Activated CD4-positive, CD25-positive, alpha-beta regulatory T cell treated with anti-CD3 and anti-CD28 coated beads, Interleukin-2, amount 50 U/mL, for 16 hours (primary cell): ENCODE results near the gene CASZ1.

Experiments used
- DNase-seq: peaks from one replicate; pipeline ENCODE4 v3.0.0-alpha.2; 2020; ENCODE audit warnings: low read depth, low spot score

The CASZ1 gene

DNA sequence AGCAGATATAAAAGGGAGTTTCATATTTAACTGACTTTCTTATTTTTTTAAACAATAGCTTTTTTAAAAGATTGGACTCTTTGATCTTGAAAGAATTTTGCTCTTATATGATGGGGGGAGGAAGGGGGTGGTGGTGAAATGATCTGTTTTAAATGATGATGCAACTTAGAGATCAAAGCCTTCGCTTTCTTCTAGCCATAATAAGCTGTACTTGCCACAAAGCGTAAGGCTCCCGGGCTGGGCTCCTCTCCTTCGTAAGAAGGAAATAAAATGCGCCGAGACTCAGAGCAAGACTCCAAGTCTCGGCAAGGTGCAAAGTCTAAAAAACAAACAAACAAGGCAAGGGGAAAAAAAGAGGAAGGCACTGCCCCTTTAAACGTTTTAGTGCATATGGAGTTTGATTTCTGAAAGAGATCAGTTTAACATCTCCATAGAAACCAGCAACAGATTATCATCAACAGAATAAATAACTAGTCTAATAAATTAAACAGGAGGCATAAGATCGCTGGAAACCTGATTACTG, 3.3 kb downstream of the CASZ1 start:
- DNase-seq: no peak

- no peak for DNase-seq
These were observed 5.1 kb downstream of the CASZ1 start for GRCh38 chr1:10791105-10791951.

DNA sequence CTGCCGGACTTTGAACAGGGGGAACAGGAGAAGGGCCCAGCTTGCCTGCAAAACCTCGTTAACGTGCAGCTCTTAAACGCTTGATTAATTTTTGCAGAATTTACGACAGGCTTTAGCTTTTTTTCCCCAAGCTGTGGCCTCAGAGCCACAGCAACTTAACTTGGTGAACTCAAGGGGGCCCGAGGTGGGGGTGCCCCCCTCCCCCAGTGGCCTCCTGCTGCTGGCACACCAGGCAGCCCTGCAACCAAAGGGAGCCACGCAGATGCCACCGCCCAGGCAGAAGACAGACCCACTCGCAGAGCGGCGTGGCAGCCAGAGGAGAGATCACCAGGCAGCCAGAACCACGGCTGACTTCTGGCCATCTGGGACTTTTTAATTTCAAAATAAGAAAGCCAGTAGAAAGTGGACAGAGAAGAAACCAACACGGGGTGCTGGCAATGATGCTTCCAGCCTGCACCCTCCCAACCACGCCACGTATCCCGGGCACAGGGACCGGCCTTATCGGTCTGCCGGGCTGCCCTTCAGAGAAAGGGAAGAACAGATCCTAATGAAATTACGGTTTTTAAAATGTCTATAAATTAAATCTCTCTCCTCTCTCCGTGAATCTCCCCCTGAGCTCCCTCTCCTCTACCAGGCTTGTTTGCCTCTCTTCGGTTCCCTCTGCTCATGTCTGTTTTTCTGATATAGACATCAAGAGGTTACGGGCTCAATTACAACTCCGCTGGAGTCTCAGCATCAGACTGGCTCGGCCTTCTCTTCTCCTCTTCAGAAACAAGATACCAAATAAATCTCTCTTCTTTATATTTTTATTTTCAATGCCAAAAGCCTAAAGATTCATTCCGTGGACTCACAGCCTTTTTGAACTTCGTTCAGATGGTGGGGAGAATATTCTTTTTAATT, 6.4 kb downstream of the CASZ1 start:
- DNase-seq: no peak

DNA sequence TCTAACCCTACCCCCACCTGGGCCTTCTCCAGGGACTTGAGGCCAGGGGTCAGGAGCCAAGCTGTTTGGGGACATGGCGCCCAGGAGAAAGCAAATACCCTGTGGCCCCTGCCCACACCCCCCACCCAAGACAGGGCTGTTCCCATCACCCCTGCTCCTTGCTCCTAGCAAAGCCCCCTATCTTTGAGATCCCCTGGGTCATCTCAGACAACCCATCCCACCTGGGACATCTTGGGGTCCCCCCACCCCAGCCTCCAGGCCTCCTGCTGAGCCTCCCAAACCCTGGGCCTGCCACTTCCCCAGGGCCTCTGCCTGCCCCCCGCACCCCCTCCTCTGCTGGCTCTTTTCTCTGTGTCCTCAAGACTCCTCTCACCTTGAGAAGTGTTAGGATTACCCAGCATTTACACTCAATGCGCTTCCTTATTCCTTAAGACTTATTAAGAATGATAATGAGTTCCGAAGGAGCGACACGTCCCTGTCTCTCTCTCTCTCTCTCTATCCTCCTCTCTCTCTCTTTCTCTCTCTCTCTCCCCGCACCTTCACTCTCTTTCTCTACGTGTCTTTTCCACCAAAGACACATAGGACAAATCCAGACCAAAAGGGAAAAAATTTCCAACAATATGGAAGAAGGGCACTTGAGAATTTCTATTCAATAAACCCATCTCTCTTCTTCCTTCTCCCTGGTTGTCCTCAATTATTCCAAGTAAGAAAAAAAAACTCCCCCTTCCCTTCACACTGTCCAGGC, 7.2 kb downstream of the CASZ1 start:
- DNase-seq: no peak

DNA sequence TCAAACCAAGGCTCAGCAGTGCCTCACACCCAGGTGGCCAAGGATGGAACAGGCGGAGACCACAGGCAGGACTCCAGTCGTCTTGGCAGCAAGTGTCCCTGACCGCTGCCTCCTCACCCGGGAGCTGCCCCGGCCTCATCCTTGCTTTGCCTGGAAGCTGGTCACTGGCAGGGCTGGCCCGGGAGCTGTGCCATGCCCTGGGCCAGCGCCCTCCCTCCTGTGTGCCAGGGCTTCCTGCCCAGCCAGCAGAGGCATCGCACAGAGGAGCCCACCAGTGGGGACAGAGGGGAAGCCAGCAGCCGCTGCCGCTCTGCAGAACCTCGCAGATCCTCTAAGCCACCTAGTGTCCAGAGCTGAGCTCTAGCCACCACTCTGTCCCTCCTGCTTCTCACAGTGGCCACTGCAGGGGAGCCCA, 7.8 kb downstream of the CASZ1 start:
- no peak for DNase-seq

DNA sequence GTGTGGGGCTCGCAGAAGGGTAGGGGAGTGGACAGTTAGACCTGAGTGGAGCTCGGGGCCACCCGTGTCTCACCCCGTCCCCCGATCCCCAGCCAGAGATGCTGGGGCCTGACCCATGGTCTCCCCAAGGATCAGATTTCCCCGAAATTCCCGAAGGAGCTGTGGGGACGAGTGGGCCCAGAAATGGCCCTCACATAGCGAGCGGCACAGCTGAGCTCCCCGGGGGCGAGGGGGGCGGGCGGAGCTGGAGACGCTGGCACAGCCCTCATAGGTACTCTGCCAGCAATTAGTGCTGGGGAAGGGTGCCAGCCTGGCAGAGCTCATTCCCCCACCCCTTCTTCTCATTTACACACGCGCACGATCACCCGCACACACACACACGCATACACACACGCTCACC, 9.2 kb downstream of the CASZ1 start:
- DNase-seq: no peak

GRCh38 chr1:10785728-10786638, 10.5 kb downstream of the CASZ1 start:
- DNase-seq: no peak

GRCh38 chr1:10784998-10785727, 11.3 kb downstream of the CASZ1 start:
- no peak for DNase-seq

GRCh38 chr1:10782491-10783244, 13.8 kb downstream of the CASZ1 start:
- no peak for DNase-seq

DNA sequence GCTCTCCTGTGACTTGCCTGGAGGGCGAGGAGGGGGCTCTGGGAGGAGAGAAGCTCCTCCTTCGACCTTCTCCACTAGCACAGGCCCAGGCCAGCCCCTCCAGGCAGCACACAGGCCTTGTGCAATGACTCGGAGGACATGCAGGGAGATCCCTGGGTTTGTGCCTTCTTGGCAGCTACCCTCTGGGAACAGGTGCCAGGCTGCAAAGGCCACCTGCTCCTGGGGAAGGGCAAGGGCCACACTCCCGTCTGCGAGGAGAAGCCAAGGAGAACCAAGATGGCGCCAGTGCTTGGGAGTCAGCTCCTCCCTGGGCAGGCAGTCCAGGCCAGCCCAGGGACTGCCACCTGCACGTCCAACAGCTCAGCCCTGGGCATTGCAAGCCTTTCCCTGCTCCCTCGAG, 15.3 kb downstream of the CASZ1 start:
- DNase-seq: no peak

DNA sequence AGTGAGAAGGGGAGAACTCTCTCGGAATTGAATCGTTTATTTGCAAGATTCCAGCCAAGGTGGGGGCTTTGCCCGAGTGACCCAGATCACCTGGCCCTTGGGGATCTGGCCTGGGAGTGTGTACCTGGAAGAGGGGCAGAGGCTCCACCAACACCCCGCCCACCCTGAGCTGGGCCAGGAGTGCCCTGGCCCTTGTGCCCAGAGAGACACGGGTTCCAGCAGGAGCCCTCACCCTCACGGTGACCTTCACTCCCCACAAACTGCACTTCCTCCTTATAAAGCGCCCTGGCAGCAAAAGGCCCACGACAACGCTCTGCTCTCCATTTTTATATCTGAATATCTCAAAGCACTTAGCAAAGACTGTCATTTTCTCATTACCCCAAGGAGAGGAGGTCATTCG, 16.6 kb downstream of the CASZ1 start:
- DNase-seq: no peak

DNA sequence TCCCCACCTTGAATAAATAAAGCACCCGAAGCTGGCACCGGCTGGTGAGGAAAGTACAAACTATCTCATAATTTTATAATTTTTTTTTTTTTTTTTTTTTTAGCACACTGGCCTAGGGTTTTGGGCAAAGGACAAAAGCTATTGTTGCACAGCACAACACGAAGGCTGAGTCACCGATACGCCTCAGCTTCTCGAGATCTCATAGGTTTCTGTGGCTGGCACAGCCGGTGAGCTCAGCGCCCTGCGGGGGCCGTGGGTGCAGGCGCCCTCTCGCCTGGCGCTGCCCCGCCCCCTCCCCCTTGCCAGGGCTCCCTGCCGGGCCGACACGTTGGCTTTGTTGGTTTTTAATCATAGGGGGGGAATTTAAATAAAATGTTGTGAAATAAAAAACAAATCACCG, 17.2 kb downstream of the CASZ1 start:
- DNase-seq: no peak

- DNase-seq: no peak
These were observed 17.8 kb downstream of the CASZ1 start for GRCh38 chr1:10778640-10779039.

DNA sequence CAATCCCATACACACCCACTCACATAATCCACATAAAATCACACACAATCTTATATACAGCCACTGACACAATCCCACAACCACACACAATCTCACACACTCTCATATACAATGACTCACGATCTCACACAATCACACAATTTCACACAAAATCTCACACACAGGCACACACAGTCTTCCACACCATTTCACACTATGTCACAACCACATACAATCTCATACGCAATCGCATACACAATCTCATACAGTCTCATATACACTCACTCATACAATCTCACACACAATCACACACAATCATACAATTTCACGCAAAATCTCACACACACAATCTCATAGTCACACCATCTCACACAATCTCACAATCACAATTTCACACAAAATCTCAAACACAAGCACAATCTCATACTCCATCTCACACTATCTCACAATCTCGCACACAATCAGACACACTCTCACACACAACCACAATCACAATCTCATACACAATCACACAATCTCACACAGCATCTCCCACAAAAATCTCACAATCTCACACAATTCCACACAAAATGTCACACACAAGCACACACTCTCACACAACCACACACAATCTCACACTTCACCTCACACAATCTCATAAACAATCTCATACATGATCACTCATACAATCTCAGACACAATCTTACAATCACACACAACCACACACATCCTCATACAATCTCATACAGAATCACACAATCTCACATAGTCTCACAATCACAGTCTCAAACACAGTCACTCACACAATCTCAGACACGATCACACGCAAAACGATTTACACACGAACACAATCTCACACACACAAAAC, 18.5 kb downstream of the CASZ1 start:
- DNase-seq: no peak

- DNase-seq: no peak
These were observed 20.1 kb downstream of the CASZ1 start for GRCh38 chr1:10776190-10776905.

DNA sequence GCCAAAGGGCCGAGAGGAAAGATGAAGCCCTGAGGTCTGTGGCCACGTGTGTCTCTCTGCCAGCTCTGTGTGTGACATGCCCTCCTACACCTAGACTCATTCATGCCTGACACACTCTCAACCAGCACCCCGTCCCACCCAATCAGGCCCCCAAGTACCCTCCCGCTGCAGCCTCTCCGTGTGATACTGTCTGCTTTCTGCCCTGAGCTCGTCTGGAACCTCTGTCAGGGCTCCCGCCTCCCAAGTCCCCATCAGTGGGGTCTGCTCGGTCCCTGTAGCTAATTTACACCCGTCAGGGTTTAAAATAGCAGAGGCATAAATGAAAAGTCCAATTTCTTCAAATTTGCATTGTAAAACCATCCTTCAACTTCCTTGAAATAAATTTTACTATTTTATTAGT, 20.7 kb downstream of the CASZ1 start:
- DNase-seq: no peak

DNA sequence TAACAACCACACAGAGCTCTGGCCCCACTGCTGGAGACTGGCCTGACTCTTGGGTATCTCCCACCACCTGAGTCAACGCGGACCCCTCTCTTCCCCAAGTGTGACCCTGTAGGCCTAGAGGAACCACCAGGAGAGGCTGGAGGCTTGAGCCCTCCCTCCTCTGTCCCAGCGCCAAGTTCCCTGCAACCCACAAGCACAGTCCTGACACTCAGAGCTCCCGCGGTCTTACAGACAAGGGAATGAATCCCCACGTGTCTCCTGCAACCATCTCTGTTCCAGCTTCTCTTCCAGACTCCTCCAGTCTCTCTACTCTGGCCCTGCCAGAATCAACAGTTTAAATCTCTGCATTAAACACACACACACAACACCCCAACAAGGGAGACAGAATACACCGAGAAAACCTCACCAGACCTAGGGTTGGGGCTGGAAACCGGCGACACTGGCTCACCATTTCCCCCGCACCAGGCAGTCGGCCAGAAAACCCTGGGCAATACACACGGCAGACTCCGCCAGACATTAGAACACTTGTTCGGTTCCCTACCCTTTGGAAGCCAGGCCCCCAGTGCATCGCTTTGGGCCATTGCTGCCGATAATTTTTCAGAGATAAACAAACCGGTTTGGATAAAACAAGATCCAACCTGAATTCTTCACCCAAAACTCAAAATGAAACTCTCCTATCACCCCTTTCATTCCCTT, 21.7 kb downstream of the CASZ1 start:
- DNase-seq: no peak
